ENCODE measurements around the gene FREY1.

Gene FREY1

DNA sequence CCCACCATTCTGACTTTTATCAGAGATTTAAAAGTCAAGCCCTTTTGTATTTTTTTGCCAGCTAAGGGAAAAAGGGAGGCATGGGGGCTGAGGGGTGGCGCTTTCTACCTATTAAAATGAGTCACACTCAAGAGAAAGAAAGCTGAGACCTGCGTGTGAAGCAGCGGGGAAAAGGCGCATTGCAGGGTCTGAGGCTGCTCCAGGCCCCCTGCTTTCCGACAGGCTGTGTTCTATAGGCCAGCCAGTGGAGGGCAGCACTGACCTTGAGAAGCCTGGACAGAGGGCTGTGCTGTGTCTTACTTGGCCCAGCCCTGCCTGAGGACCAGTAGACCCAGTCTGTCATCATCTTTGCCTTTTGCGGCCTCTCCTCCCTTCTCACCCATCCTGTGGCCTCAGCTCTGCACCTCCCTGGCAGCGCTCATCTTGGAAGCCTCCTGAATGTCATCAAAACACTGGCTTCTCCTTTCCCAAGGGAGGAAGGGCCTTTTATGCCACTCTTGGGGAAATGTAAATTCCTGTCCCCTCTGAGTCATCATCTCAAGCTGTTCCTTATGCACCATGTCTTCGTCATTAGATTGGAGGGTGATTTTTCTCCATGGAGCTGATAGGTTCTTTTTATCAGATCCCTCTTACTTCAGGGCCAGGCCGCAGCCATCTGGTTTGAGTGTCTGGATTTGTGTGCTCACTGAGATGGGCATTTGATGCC, 34.3 kb downstream of the FREY1 start:
- no peak for DNase-seq (ENCODE audit: low read depth in 2 of 3, low spot score in 2 of 3)

DNA sequence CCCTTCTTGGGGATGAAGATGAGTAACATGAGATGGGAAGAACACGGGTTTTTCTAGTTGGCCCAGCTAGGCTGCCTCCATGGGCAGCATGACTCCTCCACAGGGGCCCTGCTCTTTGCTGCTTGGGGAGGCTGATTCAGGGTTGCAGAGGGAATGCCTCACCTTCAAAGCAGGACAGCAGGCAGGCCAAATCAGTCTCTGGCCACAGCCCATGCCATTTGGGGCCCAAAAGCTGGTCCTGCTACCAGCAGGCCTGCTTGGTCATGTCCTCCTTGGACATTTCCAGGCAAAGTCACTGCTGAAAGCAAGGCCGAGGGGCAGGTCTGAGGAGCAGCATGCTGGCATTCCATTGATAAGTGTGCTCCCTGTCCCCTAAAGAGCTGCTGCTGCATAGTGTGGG, 35.4 kb downstream of the FREY1 start:
- DNase-seq (ENCODE audit: low read depth in 2 of 3, low spot score in 2 of 3): no peak

DNA sequence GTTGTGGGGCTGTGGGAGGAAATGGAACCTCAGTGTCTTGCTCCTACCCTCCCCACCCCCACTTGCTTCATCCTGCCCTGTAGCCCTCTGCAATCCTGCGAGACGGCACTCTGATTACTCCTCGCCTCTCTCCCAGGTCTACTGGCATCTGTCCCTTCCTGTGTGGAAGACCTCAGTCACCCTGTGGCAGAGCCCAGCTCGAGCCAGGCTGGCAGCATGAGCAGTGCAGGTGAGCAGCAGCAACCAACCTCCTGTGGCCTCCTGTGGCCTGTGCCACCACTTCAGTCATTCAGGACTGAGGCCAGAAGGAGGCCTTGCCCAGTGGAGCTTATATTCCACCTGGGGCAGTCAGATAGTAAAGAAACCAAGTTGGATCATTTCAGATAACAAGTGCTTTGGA, 36.4 kb downstream of the FREY1 start:
- no peak for DNase-seq (ENCODE audit: low read depth in 2 of 3, low spot score in 2 of 3)

DNA sequence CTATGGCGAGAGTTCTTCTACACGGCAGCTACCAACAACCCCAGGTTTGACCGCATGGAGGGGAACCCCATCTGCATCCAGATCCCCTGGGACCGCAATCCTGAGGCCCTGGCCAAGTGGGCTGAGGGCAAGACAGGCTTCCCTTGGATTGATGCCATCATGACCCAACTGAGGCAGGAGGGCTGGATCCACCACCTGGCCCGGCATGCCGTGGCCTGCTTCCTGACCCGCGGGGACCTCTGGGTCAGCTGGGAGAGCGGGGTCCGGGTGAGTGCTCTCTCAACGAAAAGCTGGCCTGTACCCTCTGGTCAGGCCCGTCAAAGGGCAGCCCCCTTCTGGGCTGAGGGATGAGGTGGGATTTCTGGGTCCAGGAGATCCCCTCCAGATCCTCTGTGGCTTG, 37.5 kb downstream of the FREY1 start:
- DNase-seq (ENCODE audit: low read depth in 2 of 3, low spot score in 2 of 3): no peak

DNA sequence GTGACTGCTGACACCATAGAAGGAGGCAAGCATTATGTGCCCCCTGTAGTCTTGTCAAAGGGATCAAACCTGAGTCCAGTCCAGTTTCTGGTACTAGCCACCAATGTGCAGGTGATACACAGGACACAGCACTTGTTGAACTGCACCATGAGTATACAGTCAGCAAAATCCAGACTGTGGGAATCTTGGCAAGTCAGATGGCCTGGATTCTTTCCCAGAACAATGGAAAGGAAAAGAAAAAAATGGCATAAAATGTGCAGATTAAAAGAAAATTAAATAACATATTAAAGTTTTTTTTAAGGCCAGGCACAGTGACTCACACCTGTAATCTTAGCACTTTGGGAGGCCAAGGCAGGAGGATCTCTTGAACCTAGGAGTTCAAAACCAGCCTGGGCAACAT, 43.0 kb downstream of the FREY1 start:
- DNase-seq (ENCODE audit: low read depth in 2 of 3, low spot score in 2 of 3): no peak

DNA sequence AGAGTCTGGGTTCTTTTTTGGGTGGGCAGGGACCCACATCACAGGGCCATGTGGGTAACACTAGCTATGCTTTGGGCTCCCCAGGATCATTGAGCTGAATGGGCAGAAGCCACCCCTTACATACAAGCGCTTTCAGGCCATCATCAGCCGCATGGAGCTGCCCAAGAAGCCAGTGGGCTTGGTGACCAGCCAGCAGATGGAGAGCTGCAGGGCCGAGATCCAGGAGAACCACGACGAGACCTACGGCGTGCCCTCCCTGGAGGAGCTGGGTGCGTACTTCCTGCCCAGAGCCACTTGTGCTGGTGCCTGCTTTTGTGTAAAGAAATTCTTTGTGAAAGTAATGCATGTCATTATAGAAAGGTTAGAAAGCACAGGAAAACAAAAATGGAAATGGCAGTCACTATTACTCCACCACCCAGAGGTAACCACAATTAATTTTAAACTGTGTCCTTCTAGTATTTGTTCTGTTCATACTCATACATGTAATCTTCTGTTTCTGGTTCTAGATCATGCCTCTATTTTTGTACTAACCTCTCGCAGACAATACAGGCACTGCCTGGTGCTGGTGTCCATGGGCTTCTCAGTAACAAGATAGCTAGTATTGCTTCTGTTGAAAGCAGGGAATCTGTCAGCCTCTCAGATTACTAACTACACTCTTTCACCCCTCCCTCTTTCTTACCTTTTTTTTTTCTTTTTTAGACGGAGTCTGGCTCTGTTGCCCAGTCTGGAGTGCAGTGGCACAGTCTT, 46.1 kb downstream of the FREY1 start:
- DNase-seq (ENCODE audit: low read depth in 2 of 3, low spot score in 2 of 3): no peak

DNA sequence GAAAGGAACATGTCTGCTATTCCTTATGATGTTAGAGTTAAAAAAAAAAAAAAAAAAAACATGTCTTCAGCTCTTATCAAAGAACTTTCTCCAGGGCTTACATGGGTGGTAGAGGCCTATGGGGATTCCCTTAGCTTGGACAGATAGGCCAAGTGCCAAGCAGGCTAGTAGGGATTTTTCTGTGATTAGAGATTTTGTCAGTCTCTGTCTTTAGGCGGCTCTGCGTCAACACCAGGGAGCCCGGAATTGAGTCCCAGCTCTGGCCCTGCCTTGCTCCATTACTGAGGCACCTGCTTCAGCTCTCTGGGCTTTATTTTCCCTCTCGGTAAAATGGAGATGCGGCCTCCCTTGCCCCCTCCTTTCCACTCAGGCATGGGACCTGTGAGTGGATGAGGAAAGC, 46.7 kb downstream of the FREY1 start:
- no peak for DNase-seq (ENCODE audit: low read depth in 2 of 3, low spot score in 2 of 3)

DNA sequence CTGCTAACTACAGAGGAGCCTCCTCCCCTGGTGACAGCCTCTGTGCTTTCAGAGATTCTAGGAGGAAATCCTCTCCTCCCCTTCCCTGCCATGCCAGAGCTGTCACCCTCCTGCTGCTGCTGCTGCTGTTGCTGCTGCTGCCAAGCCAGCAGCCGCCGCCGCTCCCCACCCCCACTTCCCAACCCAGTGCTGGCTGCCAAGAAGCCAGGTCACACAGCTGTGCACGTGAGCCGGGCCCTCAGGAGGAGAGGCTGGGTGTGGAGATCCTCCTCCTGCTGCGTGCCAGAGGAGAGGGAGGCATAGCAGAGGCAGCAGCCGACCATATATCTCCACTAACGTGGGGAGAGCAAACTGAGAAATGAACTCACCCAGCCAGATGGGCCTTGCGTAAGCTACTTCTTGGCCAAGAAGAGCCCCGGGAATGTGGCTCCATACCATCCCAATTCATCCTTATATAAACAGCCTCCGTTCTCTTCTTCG, 47.4 kb downstream of the FREY1 start:
- no peak for DNase-seq (ENCODE audit: low read depth in 2 of 3, low spot score in 2 of 3)

DNA sequence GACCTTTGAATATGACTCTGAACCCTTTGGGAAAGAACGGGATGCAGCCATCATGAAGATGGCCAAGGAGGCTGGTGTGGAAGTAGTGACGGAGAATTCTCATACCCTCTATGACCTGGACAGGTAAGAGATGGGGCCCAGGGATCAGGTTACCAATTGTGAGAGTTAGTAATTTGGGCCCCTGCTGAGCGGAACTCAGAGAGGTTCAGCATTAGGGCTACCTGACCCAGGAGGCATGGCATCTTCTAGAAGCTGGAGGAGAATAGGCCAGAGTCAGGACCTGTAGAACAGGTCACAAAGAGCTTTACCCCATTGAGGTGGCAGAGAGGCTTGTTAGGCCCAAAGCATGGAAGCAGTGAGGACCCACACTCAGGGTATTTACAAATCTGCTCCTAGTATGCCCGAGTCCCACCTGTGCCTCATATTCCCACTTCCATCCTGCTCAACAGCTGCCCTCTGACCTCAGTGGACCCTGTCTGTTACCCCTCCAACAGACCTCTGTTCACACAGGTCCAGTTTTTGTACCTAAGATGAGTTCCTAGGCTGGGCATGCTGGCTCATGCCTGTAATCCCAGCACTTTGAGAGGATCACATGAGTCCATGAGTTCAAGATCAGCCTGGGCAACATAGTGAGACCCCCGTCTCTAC, 48.2 kb downstream of the FREY1 start:
- DNase-seq (ENCODE audit: low read depth in 2 of 3, low spot score in 2 of 3): no peak

DNA sequence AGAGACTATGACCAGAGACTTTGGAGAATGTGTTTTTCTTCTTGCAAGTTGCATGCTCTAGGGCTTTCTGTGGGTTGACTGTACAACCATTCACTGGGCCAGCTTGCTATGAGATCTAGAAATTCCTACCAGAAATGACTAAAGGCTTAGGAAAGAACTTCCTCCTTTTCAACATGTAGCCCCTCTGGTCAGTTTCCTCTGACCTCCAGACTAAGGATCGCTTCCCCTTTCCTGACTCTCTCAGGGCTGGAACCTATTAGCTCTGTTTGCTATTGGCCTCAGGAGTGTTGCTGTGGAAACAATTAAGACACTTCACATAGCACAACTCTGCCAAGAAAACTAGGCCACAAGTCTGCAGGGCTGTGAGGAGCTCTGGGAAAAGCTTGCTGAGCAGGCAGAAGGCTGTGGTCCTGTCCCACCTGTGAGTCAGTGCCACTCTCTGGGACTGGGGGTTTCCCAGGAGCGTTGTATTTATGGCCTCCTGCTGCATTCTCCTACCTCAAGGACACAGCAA, 49.1 kb downstream of the FREY1 start:
- no peak for DNase-seq (ENCODE audit: low read depth in 2 of 3, low spot score in 2 of 3)

Measured in activated CD8-positive, alpha-beta memory T cell treated with anti-CD3 and anti-CD28 coated beads for 48 hours (primary cell).